ENCODE results near the gene TSHZ3. TPM values are rescaled to one million over a fixed set of nuclear protein-coding genes. Genes with fewer than 3 reads are reported as not detected.

The TSHZ3 gene
- total and polyA plus RNA-seq, 4 donors: 1.9 to 12.9 (median 7.0) TPM

DNA sequence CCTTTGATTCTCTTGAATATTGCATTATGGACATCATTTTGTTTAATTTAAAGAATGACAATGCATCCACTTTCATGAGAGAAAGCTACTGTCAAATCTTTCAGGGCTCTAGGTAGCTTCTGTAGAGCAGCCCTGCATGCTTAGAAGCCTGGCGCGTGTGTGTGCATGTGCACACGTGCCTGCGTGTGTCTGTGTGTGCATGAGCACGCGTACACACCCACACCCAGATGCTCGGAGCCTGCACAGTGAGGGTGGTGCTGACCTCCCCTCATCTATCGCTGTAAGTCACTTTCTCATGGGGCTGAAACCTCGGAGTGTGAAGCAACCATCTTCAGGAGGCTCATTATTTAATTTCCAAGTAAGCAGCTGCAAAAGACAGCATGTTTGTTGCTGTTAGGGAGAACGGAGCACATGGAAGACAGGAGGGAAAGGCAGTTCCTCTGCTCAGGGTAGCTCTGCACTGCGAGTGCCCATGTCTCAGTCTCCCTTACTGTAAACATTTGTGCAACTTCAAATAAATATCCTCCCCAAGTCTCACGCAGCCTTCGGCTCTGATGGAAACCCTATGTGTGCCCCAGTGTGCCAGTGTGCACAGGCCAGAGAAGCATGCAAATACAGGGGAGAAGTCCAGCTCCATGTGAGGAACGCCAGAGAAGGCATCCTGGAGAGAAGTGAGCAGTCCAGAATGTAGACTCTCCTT is 22.8 kb downstream of the TSHZ3 start:
- DNase-seq (no peak), ATAC-seq (ENCODE audit: insufficient read depth, low FRiP score) (no peak)
- Histone ChIP-seq H3K4me3 (no peak overlapping the region), H3K9me3 (ENCODE audit: control insufficient read depth in 4 of 4, insufficient read depth in 3 of 4, low read length in 3 of 4) (no peaks in the 10 kb centered on the region), H3K36me3 (ENCODE audit: control insufficient read depth in 4 of 4, insufficient read depth in 4 of 4, low read length in 4 of 4) (no peaks in the 10 kb centered on the region), H3K27me3 (ENCODE audit: control insufficient read depth in 3 of 3, insufficient read depth in 3 of 3, low read length in 2 of 3) (peaks cover 0 to 10% (median 0%) of the 10 kb centered on the region in 3 donors), H3K4me1 (ENCODE audit: control insufficient read depth in 5 of 5, insufficient read depth in 5 of 5, low read length in 5 of 5) (peaks cover 0 to 51% (median 6%) of the 10 kb centered on the region in 5 donors), H3K9ac (ENCODE audit: insufficient read depth in 1 of 2, low read length in 2 of 2) (no peak overlapping the region), H3K27ac (ENCODE audit: low read depth in 1 of 2, low read length in 1 of 2) (no peak overlapping the region)
- WGBS, 2 donors: 69 to 74% methylated on average over 14 of the region's 14 CpGs
- TF ChIP-seq, protein P1, sequence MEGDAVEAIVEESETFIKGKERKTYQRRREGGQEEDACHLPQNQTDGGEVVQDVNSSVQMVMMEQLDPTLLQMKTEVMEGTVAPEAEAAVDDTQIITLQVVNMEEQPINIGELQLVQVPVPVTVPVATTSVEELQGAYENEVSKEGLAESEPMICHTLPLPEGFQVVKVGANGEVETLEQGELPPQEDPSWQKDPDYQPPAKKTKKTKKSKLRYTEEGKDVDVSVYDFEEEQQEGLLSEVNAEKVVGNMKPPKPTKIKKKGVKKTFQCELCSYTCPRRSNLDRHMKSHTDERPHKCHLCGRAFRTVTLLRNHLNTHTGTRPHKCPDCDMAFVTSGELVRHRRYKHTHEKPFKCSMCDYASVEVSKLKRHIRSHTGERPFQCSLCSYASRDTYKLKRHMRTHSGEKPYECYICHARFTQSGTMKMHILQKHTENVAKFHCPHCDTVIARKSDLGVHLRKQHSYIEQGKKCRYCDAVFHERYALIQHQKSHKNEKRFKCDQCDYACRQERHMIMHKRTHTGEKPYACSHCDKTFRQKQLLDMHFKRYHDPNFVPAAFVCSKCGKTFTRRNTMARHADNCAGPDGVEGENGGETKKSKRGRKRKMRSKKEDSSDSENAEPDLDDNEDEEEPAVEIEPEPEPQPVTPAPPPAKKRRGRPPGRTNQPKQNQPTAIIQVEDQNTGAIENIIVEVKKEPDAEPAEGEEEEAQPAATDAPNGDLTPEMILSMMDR (IDR thresholded peaks at IDR 0.05; ENCODE audit: control extremely low read depth, extremely low read depth): no peak

GRCh38 chr19:31325342-31325741 is 23.9 kb downstream of the TSHZ3 start:
- Histone ChIP-seq H3K27ac (ENCODE audit: low read depth in 1 of 2, low read length in 1 of 2) (no peak overlapping the region), H3K36me3 (ENCODE audit: control insufficient read depth in 4 of 4, insufficient read depth in 4 of 4, low read length in 4 of 4) (peaks cover 0 to 7% (median 0%) of the 10 kb centered on the region in 4 donors), H3K4me3 (no peak overlapping the region), H3K9ac (ENCODE audit: insufficient read depth in 1 of 2, low read length in 2 of 2) (no peak overlapping the region), H3K4me1 (ENCODE audit: control insufficient read depth in 5 of 5, insufficient read depth in 5 of 5, low read length in 5 of 5) (peaks cover 0 to 40% (median 6%) of the 10 kb centered on the region in 5 donors), H3K9me3 (ENCODE audit: control insufficient read depth in 4 of 4, insufficient read depth in 3 of 4, low read length in 3 of 4) (no peaks in the 10 kb centered on the region), H3K27me3 (ENCODE audit: control insufficient read depth in 3 of 3, insufficient read depth in 3 of 3, low read length in 2 of 3) (peaks cover 0 to 12% (median 0%) of the 10 kb centered on the region in 3 donors)
- TF ChIP-seq, protein P1 (IDR thresholded peaks at IDR 0.05; ENCODE audit: control extremely low read depth, extremely low read depth): no peak
- 93 to 94% methylated on average over 11 of the region's 11 CpGs for WGBS, 2 donors
- DNase-seq: no peak
- ATAC-seq (ENCODE audit: insufficient read depth, low FRiP score): no peak

GRCh38 chr19:31319465-31319864 is 29.8 kb downstream of the TSHZ3 start:
- DNase-seq (no peak), ATAC-seq (ENCODE audit: insufficient read depth, low FRiP score) (no peak)
- no peak overlapping the region for H3K4me3 ChIP-seq
- H3K9ac ChIP-seq (ENCODE audit: insufficient read depth in 1 of 2, low read length in 2 of 2): no peak overlapping the region
- no peak overlapping the region for H3K27ac ChIP-seq (ENCODE audit: low read depth in 1 of 2, low read length in 1 of 2)
- H3K4me1 ChIP-seq (ENCODE audit: control insufficient read depth in 5 of 5, insufficient read depth in 5 of 5, low read length in 5 of 5): peaks cover 0 to 49% (median 6%) of the 10 kb centered on the region in 5 donors
- TF ChIP-seq, protein P1 (IDR thresholded peaks at IDR 0.05; ENCODE audit: control extremely low read depth, extremely low read depth): no peak
- no peaks in the 10 kb centered on the region for H3K9me3 ChIP-seq (ENCODE audit: control insufficient read depth in 4 of 4, insufficient read depth in 3 of 4, low read length in 3 of 4)
- WGBS, 2 donors: 62 to 77% methylated on average over 3 of the region's 3 CpGs
- H3K27me3 ChIP-seq (ENCODE audit: control insufficient read depth in 3 of 3, insufficient read depth in 3 of 3, low read length in 2 of 3): peaks cover 0 to 14% (median 0%) of the 10 kb centered on the region in 3 donors
- H3K36me3 ChIP-seq (ENCODE audit: control insufficient read depth in 4 of 4, insufficient read depth in 4 of 4, low read length in 4 of 4): peaks cover 0 to 8% (median 2%) of the 10 kb centered on the region in 4 donors

All from lung (tissue), 12 donors.